Prostate gland (tissue), 2 donors: ENCODE measurements around the gene INPP5D.

ENCODE experiments used
- POLR2A ChIP-seq: fragments of 450-650 bp; IDR thresholded peaks from one replicate; pipeline ENCODE4 v1.6.1; 2016; ENCODE audit warnings: antibody characterized with exemption, mild to moderate bottlenecking
- TF ChIP-seq, protein P1 (sequence below), 4 experiments: fragments of 200-600 bp in 2 of 4; fragments of 450-650 bp in 2 of 4; sonication (generic) in 2 of 4; IDR thresholded peaks; 1 replicate in 3 of 4; 2 replicates in 1 of 4; pipeline ENCODE4 v1.5.1; 2016 to 2019; ENCODE audit warnings: antibody characterized with exemption in 4 of 4, mild to moderate bottlenecking in 2 of 4, moderate library complexity in 2 of 4

DNA sequence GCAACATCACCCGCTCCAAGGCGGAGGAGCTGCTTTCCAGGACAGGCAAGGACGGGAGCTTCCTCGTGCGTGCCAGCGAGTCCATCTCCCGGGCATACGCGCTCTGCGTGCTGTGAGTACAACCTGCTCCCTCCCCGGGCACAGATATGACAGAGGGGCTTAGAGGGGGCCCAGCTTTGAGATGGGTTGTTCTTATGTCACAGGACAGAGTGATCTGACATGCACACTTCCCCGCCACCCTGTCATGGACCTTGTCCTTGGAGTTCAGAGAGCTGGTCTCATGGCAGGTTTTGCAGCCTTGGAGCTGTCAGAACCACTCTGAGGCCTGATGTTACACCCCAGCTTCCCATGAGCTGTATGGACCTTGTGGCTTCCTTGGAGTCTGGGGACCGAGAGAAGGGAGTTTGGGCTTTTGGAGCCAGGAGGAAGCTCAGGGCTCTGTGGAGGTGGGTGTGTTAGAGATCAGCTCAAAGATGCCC lies 398 bp downstream of the INPP5D start:
- TF ChIP-seq, protein P1, sequence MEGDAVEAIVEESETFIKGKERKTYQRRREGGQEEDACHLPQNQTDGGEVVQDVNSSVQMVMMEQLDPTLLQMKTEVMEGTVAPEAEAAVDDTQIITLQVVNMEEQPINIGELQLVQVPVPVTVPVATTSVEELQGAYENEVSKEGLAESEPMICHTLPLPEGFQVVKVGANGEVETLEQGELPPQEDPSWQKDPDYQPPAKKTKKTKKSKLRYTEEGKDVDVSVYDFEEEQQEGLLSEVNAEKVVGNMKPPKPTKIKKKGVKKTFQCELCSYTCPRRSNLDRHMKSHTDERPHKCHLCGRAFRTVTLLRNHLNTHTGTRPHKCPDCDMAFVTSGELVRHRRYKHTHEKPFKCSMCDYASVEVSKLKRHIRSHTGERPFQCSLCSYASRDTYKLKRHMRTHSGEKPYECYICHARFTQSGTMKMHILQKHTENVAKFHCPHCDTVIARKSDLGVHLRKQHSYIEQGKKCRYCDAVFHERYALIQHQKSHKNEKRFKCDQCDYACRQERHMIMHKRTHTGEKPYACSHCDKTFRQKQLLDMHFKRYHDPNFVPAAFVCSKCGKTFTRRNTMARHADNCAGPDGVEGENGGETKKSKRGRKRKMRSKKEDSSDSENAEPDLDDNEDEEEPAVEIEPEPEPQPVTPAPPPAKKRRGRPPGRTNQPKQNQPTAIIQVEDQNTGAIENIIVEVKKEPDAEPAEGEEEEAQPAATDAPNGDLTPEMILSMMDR (IDR thresholded peaks at IDR 0.05) = no peak
- no peak for TF ChIP-seq POLR2A
